Nephron (organoid): ENCODE measurements around the gene ETV3.

Experiments used
- H3K27ac Mint-ChIP-seq, 3 experiments: 2 replicates each; pipeline ENCODE4 v1.8.0; 2020; ENCODE audit warnings: mixed read lengths in 3 of 3, mild to moderate bottlenecking in 2 of 3, moderate library complexity in 1 of 3
- H3K27me3 Mint-ChIP-seq: 2 replicates; pipeline ENCODE4 v1.8.0; 2021; ENCODE audit warnings: low read depth, mild to moderate bottlenecking, moderate library complexity, mixed read lengths
- H3K36me3 Mint-ChIP-seq: 2 replicates; pipeline ENCODE4 v1.8.0; 2020; ENCODE audit warnings: low read depth, mixed read lengths
- H3K4me1 Mint-ChIP-seq: 2 replicates; pipeline ENCODE4 v1.8.0; 2020; ENCODE audit warnings: mixed read lengths
- H3K4me3 Mint-ChIP-seq, 3 experiments: 2 replicates each; pipeline ENCODE4 v1.8.0; 2020; ENCODE audit warnings: mild to moderate bottlenecking in 3 of 3, mixed read lengths in 3 of 3, moderate library complexity in 2 of 3
- H3K9me3 Mint-ChIP-seq: 2 replicates; pipeline ENCODE4 v1.8.0; 2020; ENCODE audit warnings: mixed read lengths
- TF ChIP-seq, protein P1 (sequence below), 3 experiments: fragments of 200-600 bp; sonication (generic); IDR thresholded peaks; one replicate each; pipeline ENCODE4 v1.5.0; 2021; ENCODE audit warnings: antibody characterized with exemption in 3 of 3; ENCODE audit not compliant: unreplicated experiment in 3 of 3

The ETV3 gene

DNA sequence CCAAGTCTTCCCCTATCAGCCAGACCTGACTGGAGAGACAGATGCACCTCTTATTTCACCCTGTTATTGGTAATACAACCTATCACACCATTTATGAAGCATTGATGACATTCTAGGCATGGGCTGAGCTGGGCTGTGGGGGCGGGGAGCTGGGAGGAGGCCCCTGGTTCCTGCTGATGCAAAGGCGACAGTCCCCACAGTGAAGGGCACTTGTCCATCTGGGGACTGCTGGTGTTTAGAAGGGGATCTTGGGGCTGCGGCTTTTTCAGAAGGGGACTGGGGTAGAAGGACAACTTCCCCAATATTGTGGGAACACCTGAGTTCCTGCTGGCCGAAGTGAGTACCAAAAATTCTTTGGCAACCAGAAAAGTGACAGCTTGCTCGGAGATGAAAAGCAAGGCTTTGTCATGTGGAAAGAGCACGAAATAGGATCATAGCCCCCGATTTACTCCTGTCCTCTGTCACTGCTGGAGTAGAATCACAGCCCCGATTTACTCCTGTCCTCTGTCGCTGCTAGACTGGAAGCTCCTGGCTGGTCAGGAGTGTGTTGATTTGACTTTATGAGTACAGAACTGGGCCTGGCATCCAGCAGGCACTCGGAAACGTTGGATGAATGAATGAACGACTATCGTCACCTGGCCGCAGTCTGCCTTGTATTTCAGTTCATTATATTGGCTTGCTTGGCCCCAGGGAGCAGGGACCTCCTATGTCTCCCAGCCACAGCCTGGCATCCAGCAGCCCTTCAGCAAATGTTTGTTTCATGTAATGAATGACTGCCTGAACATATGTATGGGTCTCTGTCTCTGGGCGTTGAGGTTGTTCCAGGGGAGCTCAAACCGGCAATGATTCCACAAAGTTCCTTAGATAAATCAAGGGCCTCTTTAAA lies 22.1 kb downstream of the ETV3 start:
- H3K9me3 Mint-ChIP-seq: no peaks in the 10 kb centered on the region
- no peaks in the 10 kb centered on the region for H3K36me3 Mint-ChIP-seq
- peaks cover 31% of the 10 kb centered on the region for H3K27me3 Mint-ChIP-seq
- H3K4me3 Mint-ChIP-seq: no peak overlapping the region
- H3K4me1 Mint-ChIP-seq: peaks cover 14% of the 10 kb centered on the region
- no peak overlapping the region for H3K27ac Mint-ChIP-seq
- TF ChIP-seq, protein P1, sequence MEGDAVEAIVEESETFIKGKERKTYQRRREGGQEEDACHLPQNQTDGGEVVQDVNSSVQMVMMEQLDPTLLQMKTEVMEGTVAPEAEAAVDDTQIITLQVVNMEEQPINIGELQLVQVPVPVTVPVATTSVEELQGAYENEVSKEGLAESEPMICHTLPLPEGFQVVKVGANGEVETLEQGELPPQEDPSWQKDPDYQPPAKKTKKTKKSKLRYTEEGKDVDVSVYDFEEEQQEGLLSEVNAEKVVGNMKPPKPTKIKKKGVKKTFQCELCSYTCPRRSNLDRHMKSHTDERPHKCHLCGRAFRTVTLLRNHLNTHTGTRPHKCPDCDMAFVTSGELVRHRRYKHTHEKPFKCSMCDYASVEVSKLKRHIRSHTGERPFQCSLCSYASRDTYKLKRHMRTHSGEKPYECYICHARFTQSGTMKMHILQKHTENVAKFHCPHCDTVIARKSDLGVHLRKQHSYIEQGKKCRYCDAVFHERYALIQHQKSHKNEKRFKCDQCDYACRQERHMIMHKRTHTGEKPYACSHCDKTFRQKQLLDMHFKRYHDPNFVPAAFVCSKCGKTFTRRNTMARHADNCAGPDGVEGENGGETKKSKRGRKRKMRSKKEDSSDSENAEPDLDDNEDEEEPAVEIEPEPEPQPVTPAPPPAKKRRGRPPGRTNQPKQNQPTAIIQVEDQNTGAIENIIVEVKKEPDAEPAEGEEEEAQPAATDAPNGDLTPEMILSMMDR (IDR thresholded peaks at IDR 0.05; ENCODE audit: unreplicated experiment in 3 of 3): no peak

DNA sequence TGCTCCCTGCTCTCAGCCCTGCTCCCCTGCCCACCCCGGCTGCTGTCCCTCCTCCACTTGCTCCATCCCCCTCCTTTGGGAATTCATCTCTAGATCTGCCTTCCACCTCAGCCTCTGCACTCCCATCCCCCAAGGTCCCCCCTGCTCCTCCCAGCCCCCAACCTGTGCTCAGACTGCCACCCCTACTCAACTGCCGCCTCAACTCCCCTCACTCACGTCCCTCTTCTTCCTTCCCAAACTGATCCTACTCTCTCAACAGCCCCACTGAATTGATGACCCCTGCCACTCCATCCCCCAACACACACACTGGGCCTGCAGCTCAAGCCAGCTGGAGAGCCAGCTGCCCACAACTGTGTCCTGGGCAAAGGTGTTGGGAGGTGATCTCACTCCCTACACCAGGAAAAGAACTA lies 22.8 kb downstream of the ETV3 start:
- no peak overlapping the region for H3K27ac Mint-ChIP-seq
- peaks cover 37% of the 10 kb centered on the region for H3K27me3 Mint-ChIP-seq
- TF ChIP-seq, protein P1 (IDR thresholded peaks at IDR 0.05; ENCODE audit: unreplicated experiment in 3 of 3): no peak
- no peak overlapping the region for H3K4me3 Mint-ChIP-seq
- H3K4me1 Mint-ChIP-seq: peaks cover 18% of the 10 kb centered on the region
- H3K36me3 Mint-ChIP-seq: no peaks in the 10 kb centered on the region
- H3K9me3 Mint-ChIP-seq: no peaks in the 10 kb centered on the region

- H3K4me1 Mint-ChIP-seq: peaks cover 24% of the 10 kb centered on the region
- no peaks in the 10 kb centered on the region for H3K9me3 Mint-ChIP-seq
- H3K27ac Mint-ChIP-seq: peak overlapping the region in 1 of 3 experiments; percentile 44
- no peak overlapping the region for H3K4me3 Mint-ChIP-seq
- TF ChIP-seq, protein P1 (IDR thresholded peaks at IDR 0.05; ENCODE audit: unreplicated experiment in 3 of 3): no peak
- peaks cover 44% of the 10 kb centered on the region for H3K27me3 Mint-ChIP-seq
- H3K36me3 Mint-ChIP-seq: no peaks in the 10 kb centered on the region
Observed at GRCh38 chr1:157114183-157115121, 23.7 kb downstream of the ETV3 start.

GRCh38 chr1:157113631-157114030 lies 24.6 kb downstream of the ETV3 start:
- Mint-ChIP-seq H3K4me3 (no peak overlapping the region), H3K27ac (peak overlapping the region in 1 of 3 experiments; percentile 44), H3K9me3 (no peaks in the 10 kb centered on the region), H3K36me3 (no peaks in the 10 kb centered on the region), H3K27me3 (peaks cover 50% of the 10 kb centered on the region), H3K4me1 (peaks cover 24% of the 10 kb centered on the region)
- TF ChIP-seq, protein P1 (IDR thresholded peaks at IDR 0.05; ENCODE audit: unreplicated experiment in 3 of 3): no peak

GRCh38 chr1:157113106-157113505 lies 25.1 kb downstream of the ETV3 start:
- TF ChIP-seq, protein P1 (IDR thresholded peaks at IDR 0.05; ENCODE audit: unreplicated experiment in 3 of 3): no peak
- Mint-ChIP-seq H3K4me1 (peaks cover 24% of the 10 kb centered on the region), H3K27ac (peak overlapping the region in 2 of 3 experiments; percentile 3 to 19), H3K36me3 (no peaks in the 10 kb centered on the region), H3K4me3 (no peak overlapping the region), H3K27me3 (peaks cover 55% of the 10 kb centered on the region), H3K9me3 (no peaks in the 10 kb centered on the region)
